NB4 (cell line): Measurements from ENCODE around the gene ELAPOR1.

Experiments used
- DNase-seq: peaks from one replicate; pipeline ENCODE4 v3.0.0; 2010; ENCODE audit warnings: low read depth
- H3K4me3 ChIP-seq: one replicate; pipeline ENCODE4 v1.5.1; 2011; ENCODE audit warnings: mild to moderate bottlenecking, low read depth, low read length, moderate library complexity
- MYC ChIP-seq: IDR thresholded peaks from 2 replicates; pipeline ENCODE4 v1.6.1; 2011; ENCODE audit warnings: low read depth, low read length
- POLR2A ChIP-seq: IDR thresholded peaks from 2 replicates; pipeline ENCODE4 v1.6.1; 2011; ENCODE audit warnings: mild to moderate bottlenecking; ENCODE audit not compliant: insufficient read length; ENCODE audit errors: extremely low read depth
- TF ChIP-seq, protein P1 (sequence below): IDR thresholded peaks from 2 replicates; pipeline ENCODE4 v1.6.1; 2011; ENCODE audit warnings: low read depth, low read length
- TF ChIP-seq, protein P2 (sequence below): IDR thresholded peaks from one replicate; pipeline ENCODE4 v1.5.1; 2012; ENCODE audit warnings: low read depth, low read length

The ELAPOR1 gene

DNA sequence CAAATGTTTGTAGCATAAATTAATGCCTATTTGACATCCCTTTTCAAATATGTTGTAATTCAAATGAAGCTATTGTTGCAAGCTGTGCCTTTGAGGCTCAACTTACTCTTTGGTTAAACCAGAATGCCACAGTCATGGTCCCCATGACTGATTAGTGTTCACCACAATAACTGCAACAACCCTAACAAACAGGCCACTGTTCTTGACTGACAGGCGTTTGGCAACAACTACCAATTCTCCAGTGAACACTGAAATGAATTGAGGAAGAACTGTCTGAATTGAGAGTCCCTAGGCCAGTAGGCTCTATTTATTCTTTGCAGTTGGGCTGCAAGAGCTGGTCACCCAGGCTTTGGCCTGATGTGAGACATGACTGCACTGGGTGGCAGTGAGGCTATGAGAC, 30.0 kb upstream of the ELAPOR1 start:
- peak; percentile 78 for DNase-seq
- no peak overlapping the region for H3K4me3 ChIP-seq
- TF ChIP-seq MYC = no peak
- TF ChIP-seq, protein P1, sequence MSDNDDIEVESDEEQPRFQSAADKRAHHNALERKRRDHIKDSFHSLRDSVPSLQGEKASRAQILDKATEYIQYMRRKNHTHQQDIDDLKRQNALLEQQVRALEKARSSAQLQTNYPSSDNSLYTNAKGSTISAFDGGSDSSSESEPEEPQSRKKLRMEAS = no peak
- TF ChIP-seq, protein P2, sequence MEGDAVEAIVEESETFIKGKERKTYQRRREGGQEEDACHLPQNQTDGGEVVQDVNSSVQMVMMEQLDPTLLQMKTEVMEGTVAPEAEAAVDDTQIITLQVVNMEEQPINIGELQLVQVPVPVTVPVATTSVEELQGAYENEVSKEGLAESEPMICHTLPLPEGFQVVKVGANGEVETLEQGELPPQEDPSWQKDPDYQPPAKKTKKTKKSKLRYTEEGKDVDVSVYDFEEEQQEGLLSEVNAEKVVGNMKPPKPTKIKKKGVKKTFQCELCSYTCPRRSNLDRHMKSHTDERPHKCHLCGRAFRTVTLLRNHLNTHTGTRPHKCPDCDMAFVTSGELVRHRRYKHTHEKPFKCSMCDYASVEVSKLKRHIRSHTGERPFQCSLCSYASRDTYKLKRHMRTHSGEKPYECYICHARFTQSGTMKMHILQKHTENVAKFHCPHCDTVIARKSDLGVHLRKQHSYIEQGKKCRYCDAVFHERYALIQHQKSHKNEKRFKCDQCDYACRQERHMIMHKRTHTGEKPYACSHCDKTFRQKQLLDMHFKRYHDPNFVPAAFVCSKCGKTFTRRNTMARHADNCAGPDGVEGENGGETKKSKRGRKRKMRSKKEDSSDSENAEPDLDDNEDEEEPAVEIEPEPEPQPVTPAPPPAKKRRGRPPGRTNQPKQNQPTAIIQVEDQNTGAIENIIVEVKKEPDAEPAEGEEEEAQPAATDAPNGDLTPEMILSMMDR = no peak
- TF ChIP-seq POLR2A = no peak

DNA sequence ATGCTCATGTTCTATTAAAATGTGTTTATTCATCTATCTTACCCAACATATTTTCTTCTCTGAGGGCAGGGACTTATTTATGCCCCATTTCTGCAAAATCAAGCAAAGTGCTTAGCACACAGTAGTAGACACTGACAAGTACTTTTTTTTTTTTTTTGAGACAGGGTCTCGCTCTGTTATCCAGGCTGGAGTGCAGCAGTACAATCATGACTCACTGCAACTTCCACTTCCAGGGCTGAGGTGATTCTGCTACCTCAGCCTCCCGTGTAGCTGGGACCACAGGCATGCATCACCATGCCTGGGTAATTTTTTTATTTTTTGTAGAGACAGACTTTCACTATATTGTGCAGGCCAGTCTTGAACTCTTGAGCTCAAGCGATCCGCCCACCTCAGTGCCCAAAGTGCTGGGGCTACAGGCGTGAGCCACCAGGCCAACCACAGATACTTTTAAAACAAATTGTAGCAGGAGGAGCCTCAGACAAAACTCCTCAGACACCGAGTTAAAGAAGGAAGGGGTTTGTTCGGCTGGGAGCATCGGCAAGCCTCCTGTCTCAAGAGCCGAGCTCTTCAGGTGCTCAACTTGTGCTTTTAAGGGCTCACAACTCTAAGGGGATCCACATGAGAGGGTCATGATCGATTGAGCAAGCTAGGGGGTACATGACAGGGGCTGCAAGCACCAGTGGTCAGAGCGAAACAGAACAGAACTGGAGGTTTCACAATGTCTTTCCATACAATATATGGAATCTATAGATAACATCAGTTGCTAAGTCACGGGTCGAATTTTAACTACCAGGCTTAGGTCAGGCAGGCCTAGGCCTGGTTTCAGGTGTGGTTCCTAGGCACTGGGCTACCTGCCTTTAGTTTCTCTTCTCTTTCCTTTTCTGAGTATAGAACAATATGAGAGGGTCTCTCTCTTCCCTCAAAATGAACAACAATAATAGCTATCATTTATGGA, 29.1 kb upstream of the ELAPOR1 start:
- H3K4me3 ChIP-seq = no peak overlapping the region
- TF ChIP-seq MYC (no peak), POLR2A (no peak)
- TF ChIP-seq, protein P1 = no peak
- TF ChIP-seq, protein P2 = no peak
- DNase-seq = peak; percentile 47

DNA sequence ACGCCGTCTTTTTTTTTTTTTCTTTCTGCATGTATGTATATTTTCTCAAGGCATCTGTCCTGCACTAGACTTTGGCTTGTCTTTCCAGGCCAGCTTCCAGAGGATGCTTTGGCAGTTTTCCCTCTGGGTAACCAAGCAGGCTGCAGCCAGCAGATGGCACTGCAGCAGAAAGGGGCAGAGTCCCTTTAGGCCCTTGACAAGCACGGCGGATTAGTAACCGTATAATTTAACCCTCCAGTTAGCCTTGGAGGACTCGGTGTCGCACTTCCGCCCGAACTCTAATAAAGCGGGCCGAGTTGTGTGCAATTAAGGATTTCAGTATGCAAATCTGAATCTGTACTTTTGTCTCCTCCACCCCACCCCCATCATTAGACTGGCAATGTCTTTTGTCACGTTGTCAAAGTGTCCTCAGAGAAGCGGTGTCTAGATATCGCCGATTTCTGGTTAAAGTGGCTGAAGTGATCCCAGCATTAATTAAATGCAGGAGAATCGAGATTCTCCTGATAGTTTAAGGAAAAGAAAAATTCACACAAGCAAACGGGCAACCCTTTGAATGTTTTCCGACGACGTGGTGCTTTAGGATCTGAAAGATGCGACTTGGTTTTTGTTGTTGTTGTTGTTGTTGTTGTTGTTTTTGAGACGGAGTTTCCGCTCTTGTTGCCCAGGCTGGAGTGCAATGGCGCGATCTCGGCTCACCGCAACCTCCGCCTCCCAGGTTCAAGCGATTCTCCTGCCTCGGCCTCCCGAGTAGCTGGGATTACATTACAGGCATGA, 24.5 kb upstream of the ELAPOR1 start:
- TF ChIP-seq POLR2A (no peak), MYC (peak; percentile 52; the same call in 1 of the 2 replicates)
- TF ChIP-seq, protein P2 = peak; percentile 86
- TF ChIP-seq, protein P1 = peak; percentile 43; the same call in 1 of the 2 replicates
- DNase-seq = peak; percentile 77
- peak overlapping the region; percentile 82 for H3K4me3 ChIP-seq

DNA sequence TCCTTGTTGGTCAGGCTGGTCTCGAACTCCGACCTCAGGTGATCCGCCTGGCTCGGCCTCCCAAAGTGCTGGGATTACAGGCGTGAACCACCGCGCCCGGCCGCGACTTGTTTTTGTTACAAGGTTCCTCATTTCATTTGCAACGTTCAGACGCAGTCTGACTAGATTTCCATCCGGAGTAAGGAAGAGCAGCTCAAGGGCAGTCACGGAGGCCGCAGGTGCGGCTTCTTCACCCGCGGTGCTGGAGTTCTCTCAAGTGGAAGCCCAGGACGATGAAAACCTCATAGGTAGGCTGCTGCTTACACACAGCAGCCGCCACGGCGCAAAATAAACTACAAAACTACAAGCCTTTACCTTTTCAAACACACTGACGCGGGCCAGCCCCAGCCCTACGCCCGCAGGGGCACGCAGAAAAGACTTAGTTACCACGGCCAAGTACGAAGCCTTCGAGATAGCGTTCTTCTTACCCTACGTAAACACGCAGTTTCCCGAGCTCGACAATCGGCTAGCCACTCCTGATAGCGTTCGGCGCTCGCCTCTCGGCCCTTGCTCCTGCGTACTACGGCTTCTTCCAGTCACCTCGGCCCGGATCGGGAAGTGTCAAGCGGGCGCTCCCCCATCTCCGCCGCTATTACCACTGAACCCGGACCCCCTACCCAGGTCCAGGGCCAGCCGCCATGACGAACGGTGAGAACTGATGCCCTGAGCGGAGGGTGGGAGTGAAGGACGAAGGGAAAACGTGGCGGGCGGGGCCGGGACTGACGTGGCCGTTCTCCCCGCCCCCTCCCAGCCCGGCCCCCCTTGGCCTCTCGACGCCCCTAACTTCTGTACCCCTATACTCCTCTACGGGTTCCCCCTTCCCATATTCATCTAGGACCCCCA, 23.5 kb upstream of the ELAPOR1 start, which contains the start of gene TMEM167B:
Gene TMEM167B, plus strand, starts transcription at position 569 of the 882 bp plus-strand sequence. Its CDS starts 109 bp downstream, at position 678.
- peak; percentile 97 for DNase-seq
- TF ChIP-seq, protein P2 = no peak
- TF ChIP-seq MYC = peak; percentile 77; the same call in 1 of the 2 replicates
- peak; percentile 79 for TF ChIP-seq POLR2A
- TF ChIP-seq, protein P1 = peak; percentile 78
- H3K4me3 ChIP-seq = peak within 1 kb of the TSS; percentile 82
